GM12874 (cell line): Measurements from ENCODE around the gene FTO.

Source experiments
- CTCF ChIP-seq: IDR thresholded peaks from 2 replicates; pipeline ENCODE4 v1.5.1; 2011; ENCODE audit warnings: low read depth, mild to moderate bottlenecking, control low read depth, low read length, moderate library complexity; ENCODE audit not compliant: insufficient read depth

The FTO gene

GRCh38 chr16:54169112-54169511, 465.2 kb downstream of the FTO start:
- TF ChIP-seq CTCF = no peak

GRCh38 chr16:54171626-54172537, 467.9 kb downstream of the FTO start:
- no peak for TF ChIP-seq CTCF

- TF ChIP-seq CTCF = no peak
These were observed 469.5 kb downstream of the FTO start for GRCh38 chr16:54173490-54173889.

GRCh38 chr16:54174201-54174600, 470.2 kb downstream of the FTO start:
- TF ChIP-seq CTCF = no peak

- TF ChIP-seq CTCF = no peak
These were observed 470.8 kb downstream of the FTO start for GRCh38 chr16:54174750-54175149.

GRCh38 chr16:54175169-54175551, 471.2 kb downstream of the FTO start:
- no peak for TF ChIP-seq CTCF

- TF ChIP-seq CTCF = no peak
These were observed 471.8 kb downstream of the FTO start for GRCh38 chr16:54175552-54176375.
